GM12874 (cell line): Measurements from ENCODE around the gene NFATC4.

Experiments
- CTCF ChIP-seq: IDR thresholded peaks from 2 replicates; pipeline ENCODE4 v1.5.1; 2011; ENCODE audit warnings: low read depth, mild to moderate bottlenecking, control low read depth, low read length, moderate library complexity; ENCODE audit not compliant: insufficient read depth

NFATC4 gene

DNA sequence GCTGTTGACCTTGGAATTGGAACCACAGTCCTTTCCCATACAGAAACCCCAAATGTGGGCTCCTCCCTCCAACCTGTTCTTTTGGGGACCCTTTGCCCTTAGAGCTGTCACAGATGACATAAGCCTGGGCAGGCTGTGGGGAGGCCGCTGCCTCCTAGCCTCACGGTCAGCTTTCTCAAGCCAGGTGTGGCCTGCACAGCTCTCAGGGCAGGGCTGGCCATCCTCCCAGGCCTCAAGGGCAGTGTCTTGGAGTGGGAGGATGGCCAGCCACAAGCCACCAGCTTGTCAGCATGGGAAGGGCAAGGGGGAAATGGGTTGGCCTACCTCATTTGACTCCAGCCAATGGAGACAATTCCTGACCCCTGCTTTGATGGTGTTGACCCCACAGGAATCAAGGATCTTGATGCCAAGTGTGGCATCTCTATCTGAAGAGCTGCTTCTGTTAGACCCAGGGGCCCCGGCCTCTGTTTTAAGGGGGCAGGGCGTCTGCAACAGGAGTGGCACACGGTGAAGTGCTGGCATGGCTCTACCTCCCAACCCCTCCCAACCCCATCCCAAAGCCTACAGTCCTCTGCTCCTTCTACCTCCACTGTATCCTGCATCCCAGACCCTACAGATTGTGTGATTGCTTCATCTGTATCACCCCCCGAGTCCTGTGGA, 50.0 kb downstream of the NFATC4 start:
- no peak for TF ChIP-seq CTCF

DNA sequence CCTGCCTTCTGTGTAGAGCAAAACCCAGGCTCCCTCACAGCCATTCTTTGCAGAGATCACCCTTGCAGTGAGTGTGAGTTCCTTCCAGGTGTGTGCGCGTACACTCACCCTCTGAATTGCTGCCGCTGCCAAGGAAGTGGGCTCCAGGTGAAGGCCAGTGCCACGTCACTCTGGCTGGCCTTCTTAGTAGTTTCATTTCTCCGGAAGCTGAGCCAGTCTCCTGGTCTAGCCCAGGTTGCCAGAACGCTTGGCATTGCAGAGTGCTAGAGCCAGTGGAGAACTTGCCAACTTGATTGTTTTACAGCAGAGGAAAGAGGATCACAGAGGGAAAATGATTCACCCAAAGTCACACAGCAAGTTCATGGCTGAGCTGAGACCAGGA, 50.5 kb downstream of the NFATC4 start:
- no peak for TF ChIP-seq CTCF

DNA sequence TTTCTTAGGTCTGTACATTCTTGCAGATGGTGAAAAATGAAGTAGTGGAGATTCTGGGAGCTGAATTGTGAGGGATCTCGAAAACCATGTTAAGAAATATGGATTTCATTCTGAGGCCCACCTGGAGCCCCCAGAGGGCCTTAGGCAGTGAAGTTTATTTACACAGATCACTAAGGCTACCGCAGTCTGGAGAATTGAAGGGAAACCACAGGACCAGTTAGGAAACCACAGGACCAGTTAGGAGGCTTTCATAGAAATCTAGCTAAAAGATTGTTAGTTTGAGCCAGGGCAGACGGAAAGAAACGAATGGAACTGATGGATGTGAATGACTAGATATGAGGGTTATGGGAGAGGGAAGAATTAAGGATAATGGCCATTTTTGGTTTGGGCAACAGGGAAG, 54.3 kb downstream of the NFATC4 start:
- TF ChIP-seq CTCF: no peak

DNA sequence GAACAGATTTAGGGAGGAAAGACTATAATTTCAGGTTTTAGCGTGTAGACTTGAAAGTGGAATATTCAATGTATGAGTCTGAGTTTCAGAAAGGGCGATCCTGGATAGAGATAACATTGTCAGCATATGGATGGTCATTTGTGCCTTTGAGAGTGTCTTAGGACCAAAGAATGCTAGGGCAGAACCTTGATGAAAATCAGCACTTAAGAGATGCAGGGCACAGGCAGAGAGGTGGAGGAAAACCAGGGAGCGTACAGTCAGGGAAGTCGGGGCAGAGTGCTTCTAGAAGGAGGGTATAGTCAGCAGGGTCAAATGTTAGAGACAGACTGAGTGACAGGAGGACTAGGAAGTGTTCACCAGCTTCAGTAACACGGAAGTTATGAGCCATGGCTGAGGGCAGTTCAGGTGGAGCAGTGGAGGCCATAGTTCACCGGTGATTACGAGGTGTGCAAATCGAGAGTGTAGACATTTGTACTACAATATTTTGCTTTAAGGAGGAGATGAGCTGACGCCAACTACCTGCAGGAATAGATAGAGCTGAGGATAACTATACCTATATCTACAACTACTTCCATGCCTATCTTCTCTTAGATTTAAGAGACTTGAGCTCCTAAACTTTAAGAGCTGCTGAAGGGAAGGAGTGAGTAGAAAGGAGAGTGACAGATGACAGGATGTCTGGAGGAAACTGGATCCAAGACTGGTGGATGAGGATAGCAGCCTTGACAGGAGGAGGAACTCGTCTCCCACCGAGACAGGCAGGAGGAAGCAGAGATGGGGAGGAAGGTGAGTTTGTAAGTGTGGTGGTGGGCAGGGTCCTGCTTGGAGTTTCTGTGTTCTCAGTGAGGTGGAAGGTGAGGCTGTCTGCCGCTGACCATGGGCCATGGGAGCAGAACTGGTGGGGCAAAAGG, 55.0 kb downstream of the NFATC4 start:
- no peak for TF ChIP-seq CTCF

GRCh38 chr14:24425704-24426103, 57.7 kb downstream of the NFATC4 start:
- no peak for TF ChIP-seq CTCF

DNA sequence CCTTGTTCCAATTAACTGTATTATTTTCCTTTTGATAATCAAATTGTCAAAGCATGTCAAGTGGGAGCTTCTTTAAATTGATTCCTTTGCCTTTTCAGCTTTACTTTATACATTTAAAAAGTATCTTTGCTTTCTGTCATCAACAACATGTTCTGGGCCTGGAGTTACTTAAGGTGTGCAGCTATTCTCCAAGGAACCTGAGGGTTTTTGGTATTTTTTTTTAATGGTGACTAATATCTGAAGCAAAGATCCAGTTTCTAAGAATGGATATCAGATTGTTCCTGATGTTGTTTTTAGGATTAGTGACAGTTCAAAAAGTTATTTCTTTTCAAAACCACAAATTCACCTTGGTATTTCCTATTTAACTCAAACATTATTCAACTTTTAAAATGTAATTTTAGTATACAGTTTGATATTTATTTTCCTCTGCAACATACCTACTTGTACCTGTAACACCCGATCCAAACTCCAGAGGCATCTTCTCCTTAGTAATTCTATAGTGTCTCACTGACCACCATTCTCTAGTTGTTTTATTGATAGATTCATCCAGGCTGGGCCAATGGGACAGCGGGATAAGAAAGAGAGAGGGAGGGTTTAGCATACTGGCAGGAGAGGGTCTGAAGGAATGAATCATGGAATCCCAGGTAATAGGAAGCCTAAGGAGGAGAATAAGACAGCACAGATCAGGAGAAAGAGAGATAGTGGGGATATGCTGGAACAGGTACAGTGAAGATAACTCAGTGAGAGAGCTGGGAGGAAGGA, 58.3 kb downstream of the NFATC4 start:
- no peak for TF ChIP-seq CTCF

GRCh38 chr14:24426912-24427536, 59.0 kb downstream of the NFATC4 start:
- no peak for TF ChIP-seq CTCF
